HCT116 (cell line): Measurements from ENCODE around the gene SERPINI1. TPM values are rescaled to one million over a fixed set of nuclear protein-coding genes. Genes with fewer than 3 reads are reported as not detected.

Source experiments
- ATAC-seq: fragments of 200-7000 bp; cut with Tn5 transposase; 2 replicates; pipeline ENCODE4 v1.9.1; 2020; ENCODE audit warnings: mild to moderate bottlenecking, moderate library complexity
- BruUV-seq: library from RNA; stranded (reverse); fragments of 400-500 nt; replicated peaks from 2 replicates; lab custom pipeline; 2021; lab: Mats Ljungman, UMichigan
- CTCF ChIA-PET: fragments of 300-600 bp; sonication (Branson Sonifier 250); formaldehyde crosslinking; loops from one replicate; lab custom pipeline; 2021; ENCODE audit warnings: antibody characterized with exemption; lab: Charles Lee
- POLR2A ChIA-PET: fragments of 300-600, 350-600 bp; sonication (Branson Sonifier 250); formaldehyde crosslinking; loops from one replicate; lab custom pipeline; 2021; ENCODE audit warnings: antibody characterized with exemption; lab: Charles Lee
- RAD21 ChIA-PET, 2 experiments: fragments of 300-600 bp; sonication (Branson Sonifier 250); formaldehyde crosslinking; loops; one replicate each; lab custom pipeline; 2023; ENCODE audit warnings: low total read pairs in 2 of 2; ENCODE audit not compliant: uncharacterized antibody in 2 of 2, unreplicated experiment in 2 of 2, low non-redundant PET in 1 of 2; lab: Charles Lee
- DNase-seq: peaks from one replicate; pipeline ENCODE4 v3.0.0-alpha.2; 2010; ENCODE audit warnings: low read depth, low spot score
- H2AFZ ChIP-seq: fragments of 200-600 bp; shearing (Covaris generic), sonication (generic); 2 replicates; pipeline ENCODE4 v1.6.1; 2017; ENCODE audit warnings: low read depth, mixed run types, mixed read lengths, antibody characterized with exemption, low read length; ENCODE audit not compliant: poor library complexity, severe bottlenecking
- H3K27ac ChIP-seq: 2 replicates; pipeline ENCODE4 v1.5.1; 2012; ENCODE audit warnings: low read depth, low read length
- H3K27me3 ChIP-seq: fragments of 200-600 bp; sonication (generic); 2 replicates; pipeline ENCODE4 v1.6.1; 2016; ENCODE audit warnings: mixed run types, low read length, mixed read lengths; ENCODE audit not compliant: insufficient read depth
- H3K36me3 ChIP-seq, 2 experiments: fragments of 200-500 bp in 1 of 2; fragments of 200-600 bp in 1 of 2; sonication (Bioruptor generic) in 1 of 2; sonication (generic) in 1 of 2; 2 replicates each; pipeline versions ENCODE4 v1.5.1 to v1.6.1; 2014 to 2016; ENCODE audit warnings: low read length in 2 of 2, inconsistent platforms in 1 of 2, mixed read lengths in 1 of 2, mixed run types in 1 of 2; ENCODE audit not compliant: insufficient read depth in 2 of 2, control insufficient read depth in 1 of 2
- H3K4me1 ChIP-seq, 2 experiments: fragments of 200-600 bp in 1 of 2; sonication (generic) in 1 of 2; 2 replicates each; pipeline versions ENCODE4 v1.5.1 to v1.6.1; 2012 to 2017; ENCODE audit warnings: low read length in 2 of 2, inconsistent platforms in 1 of 2, mild to moderate bottlenecking in 1 of 2, mixed read lengths in 1 of 2, mixed run types in 1 of 2, moderate library complexity in 1 of 2; ENCODE audit not compliant: insufficient read depth in 2 of 2, control insufficient read depth in 1 of 2
- H3K4me2 ChIP-seq: fragments of 200-600 bp; sonication (generic); 2 replicates; pipeline ENCODE4 v1.6.1; 2017; ENCODE audit warnings: mixed run types, low read length, mixed read lengths
- H3K4me3 ChIP-seq, 2 experiments: fragments of 200-600 bp in 1 of 2; sonication (generic) in 1 of 2; replicated peaks in 1 of 2; 2 replicates each; pipeline ENCODE4 v1.5.1; 2011 to 2016; ENCODE audit warnings: low read length in 2 of 2, control low read depth in 1 of 2, low read depth in 1 of 2, mild to moderate bottlenecking in 1 of 2, mixed read lengths in 1 of 2, mixed run types in 1 of 2
- H3K79me2 ChIP-seq: fragments of 200-600 bp; sonication (generic); 2 replicates; pipeline ENCODE4 v1.6.1; 2017; ENCODE audit warnings: mild to moderate bottlenecking, mixed run types, low read length, moderate library complexity, mixed read lengths; ENCODE audit not compliant: insufficient read depth
- H3K9ac ChIP-seq: fragments of 200-600 bp; sonication (generic); 2 replicates; pipeline ENCODE4 v1.6.1; 2016; ENCODE audit warnings: low read length, mixed read lengths
- H3K9me2 ChIP-seq: fragments of 200-600 bp; sonication (generic), shearing (Covaris generic); 2 replicates; pipeline ENCODE4 v1.6.1; 2017; ENCODE audit warnings: mixed run types, mild to moderate bottlenecking, moderate library complexity; ENCODE audit not compliant: insufficient read depth
- H3K9me3 ChIP-seq, 2 experiments: fragments of 200-500 bp in 1 of 2; fragments of 200-600 bp in 1 of 2; sonication (Bioruptor generic) in 1 of 2; sonication (generic) in 1 of 2; 2 replicates each; pipeline ENCODE4 v1.6.1; 2014 to 2017; ENCODE audit warnings: low read length in 2 of 2, mixed read lengths in 2 of 2, inconsistent platforms in 1 of 2, low read depth in 1 of 2, mild to moderate bottlenecking in 1 of 2, mixed run types in 1 of 2, moderate library complexity in 1 of 2; ENCODE audit not compliant: control insufficient read depth in 1 of 2, insufficient read depth in 1 of 2
- H4K20me1 ChIP-seq: fragments of 200-600 bp; sonication (generic), shearing (Covaris generic); 2 replicates; pipeline ENCODE4 v1.6.1; 2017; ENCODE audit warnings: mixed run types, mild to moderate bottlenecking, moderate library complexity; ENCODE audit not compliant: insufficient read depth
- EGR1 ChIP-seq: IDR thresholded peaks from 2 replicates; pipeline ENCODE4 v1.6.1; 2012; ENCODE audit warnings: low read depth
- EZH2 ChIP-seq: fragments of 200-600 bp; sonication (generic); IDR thresholded peaks from 2 replicates; pipeline ENCODE4 v1.6.1; 2017; ENCODE audit warnings: antibody characterized with exemption, mixed run types
- EZH2phosphoT487 ChIP-seq: fragments of 200-600 bp; IDR thresholded peaks from 2 replicates; pipeline ENCODE4 v1.6.1; 2018; ENCODE audit warnings: antibody characterized with exemption, borderline replicate concordance
- JUND ChIP-seq: IDR thresholded peaks from 2 replicates; pipeline ENCODE4 v1.6.1; 2012
- POLR2A ChIP-seq: IDR thresholded peaks from 2 replicates; pipeline ENCODE4 v1.7.0; 2011; ENCODE audit warnings: borderline replicate concordance; ENCODE audit not compliant: insufficient read depth, insufficient read length; ENCODE audit errors: extremely low read depth
- POLR2AphosphoS5 ChIP-seq: IDR thresholded peaks from 2 replicates; pipeline ENCODE4 v1.6.1; 2011; ENCODE audit warnings: mild to moderate bottlenecking, low read depth, low read length, moderate library complexity
- SIN3A ChIP-seq: IDR thresholded peaks from 2 replicates; pipeline ENCODE4 v1.6.1; 2012; ENCODE audit warnings: low read depth
- SP1 ChIP-seq: IDR thresholded peaks from 2 replicates; pipeline ENCODE4 v1.6.1; 2012; ENCODE audit warnings: low read depth
- YY1 ChIP-seq: IDR thresholded peaks from 2 replicates; pipeline ENCODE4 v1.6.1; 2011; ENCODE audit warnings: low read length, low read depth, moderate library complexity, mild to moderate bottlenecking; ENCODE audit not compliant: insufficient replicate concordance; ENCODE audit errors: extremely low read depth
- ZFX ChIP-seq: fragments of 450-650 bp; IDR thresholded peaks from 2 replicates; pipeline ENCODE4 v1.6.1; 2017
- intact Hi-C: fragments of 100-400 bp; cut with micrococcal nuclease; formaldehyde crosslinking; loops from 2 replicates; pipeline ENCODE4 v1.10.0; 2022
- total RNA-seq: library from RNA; stranded (reverse); gene quantifications from one replicate; pipeline ENCODE4 v1.2.1, GENCODE V29; 2021; ENCODE audit not compliant: unreplicated experiment
- TF ChIP-seq, protein P1 (sequence below): IDR thresholded peaks from 2 replicates; pipeline ENCODE4 v1.6.1; 2012
- TF ChIP-seq, protein P2 (sequence below): IDR thresholded peaks from 2 replicates; pipeline ENCODE4 v1.6.1; 2011; ENCODE audit warnings: mild to moderate bottlenecking, low read length, moderate library complexity; ENCODE audit not compliant: insufficient replicate concordance; ENCODE audit errors: extremely low read depth
- TF ChIP-seq, protein P3 (sequence below): IDR thresholded peaks from 2 replicates; pipeline ENCODE4 v1.6.1; 2012

Gene SERPINI1
- total RNA-seq, 1 experiment from 2014 or later, result 6.5 TPM

DNA sequence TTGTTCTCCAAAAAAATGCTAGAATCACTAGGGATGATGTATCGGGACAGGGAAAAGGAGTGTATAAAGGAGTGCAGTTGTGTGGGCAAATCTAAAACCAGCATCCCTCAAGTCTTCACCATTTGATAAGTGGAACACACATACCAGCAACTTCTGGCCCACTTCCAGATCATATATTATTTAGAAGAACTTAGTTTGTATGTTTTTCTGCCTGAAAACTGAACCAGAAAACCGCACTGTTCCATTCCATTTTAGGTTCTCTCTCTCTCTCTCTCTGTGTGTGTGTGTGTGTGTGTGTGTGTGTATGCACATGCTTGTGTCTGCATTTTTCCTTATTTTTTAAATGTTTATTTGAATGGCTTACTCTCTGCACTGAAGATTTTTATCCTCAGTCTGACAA, 93.5 kb downstream of the SERPINI1 start:
- no peak overlapping the region for H3K27ac ChIP-seq
- no peaks in the 10 kb centered on the region for H3K27me3 ChIP-seq
- DNase-seq (no peak), ATAC-seq (no peak)
- H3K79me2 ChIP-seq, result no peaks in the 10 kb centered on the region
- no peak overlapping the region for H2AFZ ChIP-seq
- H3K4me3 ChIP-seq, result no peak overlapping the region
- no peak overlapping the region for H3K4me2 ChIP-seq
- CTCF ChIA-PET, result no interaction called here
- POLR2A ChIA-PET, result no interaction called here
- H3K4me1 ChIP-seq, result no peaks in the 10 kb centered on the region
- intact Hi-C loops, result no loop called here
- TF ChIP-seq, protein P1, sequence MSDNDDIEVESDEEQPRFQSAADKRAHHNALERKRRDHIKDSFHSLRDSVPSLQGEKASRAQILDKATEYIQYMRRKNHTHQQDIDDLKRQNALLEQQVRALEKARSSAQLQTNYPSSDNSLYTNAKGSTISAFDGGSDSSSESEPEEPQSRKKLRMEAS, result no peak
- no peak for TF ChIP-seq JUND
- no peak for TF ChIP-seq YY1
- TF ChIP-seq POLR2AphosphoS5, result no peak
- TF ChIP-seq ZFX, result no peak
- TF ChIP-seq SIN3A, result no peak
- TF ChIP-seq EZH2phosphoT487, result no peak
- no peak for TF ChIP-seq SP1
- TF ChIP-seq EZH2, result no peak
- TF ChIP-seq EGR1, result no peak
- TF ChIP-seq, protein P2, sequence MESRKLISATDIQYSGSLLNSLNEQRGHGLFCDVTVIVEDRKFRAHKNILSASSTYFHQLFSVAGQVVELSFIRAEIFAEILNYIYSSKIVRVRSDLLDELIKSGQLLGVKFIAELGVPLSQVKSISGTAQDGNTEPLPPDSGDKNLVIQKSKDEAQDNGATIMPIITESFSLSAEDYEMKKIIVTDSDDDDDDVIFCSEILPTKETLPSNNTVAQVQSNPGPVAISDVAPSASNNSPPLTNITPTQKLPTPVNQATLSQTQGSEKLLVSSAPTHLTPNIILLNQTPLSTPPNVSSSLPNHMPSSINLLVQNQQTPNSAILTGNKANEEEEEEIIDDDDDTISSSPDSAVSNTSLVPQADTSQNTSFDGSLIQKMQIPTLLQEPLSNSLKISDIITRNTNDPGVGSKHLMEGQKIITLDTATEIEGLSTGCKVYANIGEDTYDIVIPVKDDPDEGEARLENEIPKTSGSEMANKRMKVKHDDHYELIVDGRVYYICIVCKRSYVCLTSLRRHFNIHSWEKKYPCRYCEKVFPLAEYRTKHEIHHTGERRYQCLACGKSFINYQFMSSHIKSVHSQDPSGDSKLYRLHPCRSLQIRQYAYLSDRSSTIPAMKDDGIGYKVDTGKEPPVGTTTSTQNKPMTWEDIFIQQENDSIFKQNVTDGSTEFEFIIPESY, result no peak
- no peak for TF ChIP-seq POLR2A
- TF ChIP-seq, protein P3, sequence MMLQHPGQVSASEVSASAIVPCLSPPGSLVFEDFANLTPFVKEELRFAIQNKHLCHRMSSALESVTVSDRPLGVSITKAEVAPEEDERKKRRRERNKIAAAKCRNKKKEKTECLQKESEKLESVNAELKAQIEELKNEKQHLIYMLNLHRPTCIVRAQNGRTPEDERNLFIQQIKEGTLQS, result no peak
- RAD21 ChIA-PET, result no interaction called here
- no peaks in the 10 kb centered on the region for H3K9me3 ChIP-seq
- H3K9ac ChIP-seq, result no peak overlapping the region
- no TSS peak for BruUV-seq
- H4K20me1 ChIP-seq, result no peaks in the 10 kb centered on the region
- H3K9me2 ChIP-seq, result no peaks in the 10 kb centered on the region
- no peaks in the 10 kb centered on the region for H3K36me3 ChIP-seq
